Stomach smooth muscle (tissue), 2 donors: ENCODE measurements around the gene TROAP.
A peak's percentile ranks its signal among the peaks of the same experiment; 100 is the strongest.
"Not testable (repeated sequence)": the region's sequence is repeated elsewhere in the genome, so short reads cannot be mapped to it uniquely, and the experiment has no call there.

Source experiments
- H3K27ac ChIP-seq: one replicate; pipeline ENCODE4 v1.7.0; 2013; ENCODE audit warnings: mild to moderate bottlenecking, low read length, inconsistent platforms
- H3K27me3 ChIP-seq, 2 donors: one replicate each; pipeline ENCODE4 v1.7.0; 2013; ENCODE audit warnings: low read length in 2 of 2; ENCODE audit not compliant: insufficient read depth in 2 of 2, control insufficient read depth in 1 of 2
- H3K36me3 ChIP-seq, 2 donors: one replicate each; pipeline ENCODE4 v1.7.0; 2013; ENCODE audit warnings: low read length in 2 of 2; ENCODE audit not compliant: control insufficient read depth in 2 of 2, insufficient read depth in 2 of 2
- H3K4me1 ChIP-seq: one replicate; pipeline ENCODE4 v1.7.0; 2013; ENCODE audit warnings: low read length; ENCODE audit not compliant: control insufficient read depth, insufficient read depth
- H3K4me3 ChIP-seq, 2 donors: one replicate each; pipeline ENCODE4 v1.7.0; 2013; ENCODE audit warnings: low read length in 2 of 2
- H3K9ac ChIP-seq, 2 donors: one replicate each; pipeline ENCODE4 v1.7.0; 2013; ENCODE audit warnings: low read length in 2 of 2, mild to moderate bottlenecking in 1 of 2
- H3K9me3 ChIP-seq, 2 donors: one replicate each; pipeline ENCODE4 v1.7.0; 2013; ENCODE audit warnings: low read length in 2 of 2; ENCODE audit not compliant: control insufficient read depth in 2 of 2
- donor health status: healthy.
- donor health status: Pancreatic carcinoma.

Gene TROAP

GRCh38 chr12:49322708-49323523, at the start of gene TROAP:
TROAP (plus strand) TSS chr12:49323255; CDS start chr12:49323609, 354 bp downstream.
- Histone ChIP-seq H3K4me3 (peak within 1 kb of the TSS; percentile 59 to 84), H3K27ac (no peak within 1 kb of the TSS), H3K27me3 (no peaks in the 10 kb centered on the region), H3K36me3 (no peaks in the 10 kb centered on the region), H3K9me3 (no peaks in the 10 kb centered on the region), H3K9ac (peak within 1 kb of the TSS; percentile 65 to 73), H3K4me1 (peaks cover 15% of the 10 kb centered on the region)

- no peak overlapping the region for H3K9ac ChIP-seq
- H3K4me1 ChIP-seq: no peaks in the 10 kb centered on the region
- H3K9me3 ChIP-seq: no peaks in the 10 kb centered on the region
- no peak overlapping the region for H3K4me3 ChIP-seq
- H3K36me3 ChIP-seq: peaks cover 8 to 15% of the 10 kb centered on the region in 2 donors
- no peak overlapping the region for H3K27ac ChIP-seq
- peaks cover 0 to 3% of the 10 kb centered on the region in 2 donors for H3K27me3 ChIP-seq
These were observed 49.2 kb upstream of the TROAP start for GRCh38 chr12:49273726-49274395.

- Histone ChIP-seq H3K9ac (no peak overlapping the region), H3K27ac (no peak overlapping the region), H3K36me3 (peaks cover 8 to 15% of the 10 kb centered on the region in 2 donors), H3K4me3 (no peak overlapping the region), H3K27me3 (peaks cover 0 to 4% of the 10 kb centered on the region in 2 donors), H3K4me1 (no peaks in the 10 kb centered on the region), H3K9me3 (no peaks in the 10 kb centered on the region)
These were observed 48.5 kb upstream of the TROAP start for GRCh38 chr12:49274396-49275069.

- no peaks in the 10 kb centered on the region for H3K4me1 ChIP-seq
- H3K9ac ChIP-seq: no peak overlapping the region
- H3K27ac ChIP-seq: no peak overlapping the region
- peaks cover 0 to 7% of the 10 kb centered on the region in 2 donors for H3K27me3 ChIP-seq
- H3K4me3 ChIP-seq: no peak overlapping the region
- H3K9me3 ChIP-seq: no peaks in the 10 kb centered on the region
- H3K36me3 ChIP-seq: peaks cover 0 to 3% of the 10 kb centered on the region in 2 donors
These were observed 46.5 kb upstream of the TROAP start for GRCh38 chr12:49276304-49277290.

- Histone ChIP-seq H3K9me3 (no peaks in the 10 kb centered on the region), H3K27me3 (peaks cover 4 to 10% of the 10 kb centered on the region in 2 donors), H3K4me3 (no peak overlapping the region), H3K9ac (no peak overlapping the region), H3K27ac (no peak overlapping the region), H3K36me3 (peaks cover 0 to 2% of the 10 kb centered on the region in 2 donors), H3K4me1 (no peaks in the 10 kb centered on the region)
These were observed 45.6 kb upstream of the TROAP start for GRCh38 chr12:49277466-49277865.

GRCh38 chr12:49279706-49280159, 43.3 kb upstream of the TROAP start:
- Histone ChIP-seq H3K27ac (no peak overlapping the region), H3K9me3 (no peaks in the 10 kb centered on the region), H3K9ac (no peak overlapping the region), H3K27me3 (peaks cover 7 to 12% of the 10 kb centered on the region in 2 donors), H3K4me3 (no peak overlapping the region), H3K4me1 (no peaks in the 10 kb centered on the region), H3K36me3 (no peaks in the 10 kb centered on the region)

- not testable (repeated sequence) for H3K9ac ChIP-seq, H3K4me3 ChIP-seq, H3K4me1 ChIP-seq, H3K27ac ChIP-seq, H3K36me3 ChIP-seq, H3K9me3 ChIP-seq
- peaks cover 7 to 12% of the 10 kb centered on the region in 2 donors for H3K27me3 ChIP-seq
These were observed 42.5 kb upstream of the TROAP start for GRCh38 chr12:49280545-49280944.

- no peak overlapping the region for H3K9ac ChIP-seq
- H3K27me3 ChIP-seq: peaks cover 7 to 15% of the 10 kb centered on the region in 2 donors
- no peaks in the 10 kb centered on the region for H3K36me3 ChIP-seq
- no peaks in the 10 kb centered on the region for H3K4me1 ChIP-seq
- no peak overlapping the region for H3K4me3 ChIP-seq
- no peaks in the 10 kb centered on the region for H3K9me3 ChIP-seq
- no peak overlapping the region for H3K27ac ChIP-seq
These were observed 40.8 kb upstream of the TROAP start for GRCh38 chr12:49282302-49282701.

GRCh38 chr12:49282740-49283375, 40.2 kb upstream of the TROAP start:
- not testable (repeated sequence) for H3K4me1 ChIP-seq, H3K4me3 ChIP-seq, H3K9me3 ChIP-seq, H3K27ac ChIP-seq, H3K36me3 ChIP-seq, H3K9ac ChIP-seq
- peaks cover 7 to 14% of the 10 kb centered on the region in 2 donors for H3K27me3 ChIP-seq
